ENCODE data around the gene MAN2B2. TPM values are rescaled to one million over a fixed set of nuclear protein-coding genes. Genes with fewer than 3 reads are reported as not detected.

Gene MAN2B2
- total and polyA plus RNA-seq, 7 donors, result 1.8 to 6.6 (median 3.2) TPM

DNA sequence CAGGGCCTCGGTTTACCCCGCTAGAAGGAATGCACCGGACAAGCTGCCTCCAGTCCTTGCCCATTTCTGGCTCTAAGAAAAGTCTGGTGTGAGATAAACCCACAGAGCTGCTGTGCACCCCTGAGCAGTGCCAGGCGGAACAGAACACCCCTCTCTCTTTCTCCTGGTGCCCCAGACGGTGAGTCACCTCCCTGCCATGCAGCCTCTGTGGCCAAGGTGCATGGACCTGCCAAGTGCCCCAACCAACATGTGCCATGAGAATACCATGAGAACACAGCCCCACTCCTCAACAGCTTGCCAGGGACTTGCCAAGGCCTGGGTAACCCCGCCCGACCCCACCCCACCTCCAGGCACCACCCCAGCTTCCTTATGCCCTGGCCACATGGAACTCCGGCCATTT lies 47.7 kb upstream of the MAN2B2 start:
- WGBS, 3 donors, result 83 to 91% (median 86%) methylated on average over 8 of the region's 8 CpGs
- no peak overlapping the region for H3K4me3 ChIP-seq
- H3K36me3 ChIP-seq (ENCODE audit: insufficient read depth in 1 of 2, low read depth in 1 of 2), result no peaks in the 10 kb centered on the region
- DNase-seq, result no peak
- H3K27ac ChIP-seq, result no peak overlapping the region
- H3K9me3 ChIP-seq, result no peaks in the 10 kb centered on the region
- TF ChIP-seq, protein P1, sequence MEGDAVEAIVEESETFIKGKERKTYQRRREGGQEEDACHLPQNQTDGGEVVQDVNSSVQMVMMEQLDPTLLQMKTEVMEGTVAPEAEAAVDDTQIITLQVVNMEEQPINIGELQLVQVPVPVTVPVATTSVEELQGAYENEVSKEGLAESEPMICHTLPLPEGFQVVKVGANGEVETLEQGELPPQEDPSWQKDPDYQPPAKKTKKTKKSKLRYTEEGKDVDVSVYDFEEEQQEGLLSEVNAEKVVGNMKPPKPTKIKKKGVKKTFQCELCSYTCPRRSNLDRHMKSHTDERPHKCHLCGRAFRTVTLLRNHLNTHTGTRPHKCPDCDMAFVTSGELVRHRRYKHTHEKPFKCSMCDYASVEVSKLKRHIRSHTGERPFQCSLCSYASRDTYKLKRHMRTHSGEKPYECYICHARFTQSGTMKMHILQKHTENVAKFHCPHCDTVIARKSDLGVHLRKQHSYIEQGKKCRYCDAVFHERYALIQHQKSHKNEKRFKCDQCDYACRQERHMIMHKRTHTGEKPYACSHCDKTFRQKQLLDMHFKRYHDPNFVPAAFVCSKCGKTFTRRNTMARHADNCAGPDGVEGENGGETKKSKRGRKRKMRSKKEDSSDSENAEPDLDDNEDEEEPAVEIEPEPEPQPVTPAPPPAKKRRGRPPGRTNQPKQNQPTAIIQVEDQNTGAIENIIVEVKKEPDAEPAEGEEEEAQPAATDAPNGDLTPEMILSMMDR (IDR thresholded peaks at IDR 0.05), result no peak
- no peaks in the 10 kb centered on the region for H3K4me1 ChIP-seq
- no peak for ATAC-seq
- peaks cover 0 to 16% (median 8%) of the 10 kb centered on the region in 3 donors for H3K27me3 ChIP-seq (ENCODE audit: insufficient read depth in 3 of 3, low read length in 2 of 3)
- intact Hi-C loops (cut with DNase I), result no loop called here

GRCh38 chr4:6527683-6528595 lies 47.0 kb upstream of the MAN2B2 start:
- Histone ChIP-seq H3K9me3 (no peaks in the 10 kb centered on the region), H3K27me3 (ENCODE audit: insufficient read depth in 3 of 3, low read length in 2 of 3) (peaks cover 0 to 18% (median 8%) of the 10 kb centered on the region in 3 donors), H3K36me3 (ENCODE audit: insufficient read depth in 1 of 2, low read depth in 1 of 2) (no peaks in the 10 kb centered on the region), H3K27ac (no peak overlapping the region), H3K4me3 (no peak overlapping the region), H3K4me1 (no peaks in the 10 kb centered on the region)
- ATAC-seq (no peak), DNase-seq (no peak)
- WGBS, 3 donors, result 73 to 82% (median 76%) methylated on average over 26 of the region's 26 CpGs
- TF ChIP-seq, protein P1 (IDR thresholded peaks at IDR 0.05), result no peak
- intact Hi-C loops (cut with DNase I), result no loop called here

DNA sequence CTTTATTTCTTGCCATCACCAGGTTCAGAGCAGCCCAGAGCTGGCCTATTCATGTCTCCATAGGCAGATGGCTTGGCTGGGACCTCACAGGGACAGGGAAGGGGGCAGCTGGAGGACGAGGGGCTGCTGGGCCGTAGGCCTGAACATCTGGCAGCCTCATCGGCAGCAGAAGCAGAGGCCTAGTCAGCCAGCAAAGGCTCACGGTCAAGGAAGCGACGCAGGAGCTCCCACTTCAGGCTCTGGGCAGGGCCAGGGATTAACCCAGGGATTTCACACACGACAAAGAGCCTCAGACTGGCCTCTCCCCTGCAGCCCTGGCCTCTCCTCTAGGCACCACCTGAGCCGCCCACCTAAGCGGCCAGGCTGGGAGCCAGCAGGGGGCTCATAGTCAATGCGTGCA lies 46.0 kb upstream of the MAN2B2 start:
- no peak for ATAC-seq
- 36 to 39% (median 39%) methylated on average over 10 of the region's 10 CpGs for WGBS, 3 donors
- no peak overlapping the region for H3K4me3 ChIP-seq
- peaks cover 0 to 18% (median 8%) of the 10 kb centered on the region in 3 donors for H3K27me3 ChIP-seq (ENCODE audit: insufficient read depth in 3 of 3, low read length in 2 of 3)
- H3K4me1 ChIP-seq, result no peaks in the 10 kb centered on the region
- H3K9me3 ChIP-seq, result no peaks in the 10 kb centered on the region
- intact Hi-C loops (cut with DNase I), result no loop called here
- H3K36me3 ChIP-seq (ENCODE audit: insufficient read depth in 1 of 2, low read depth in 1 of 2), result no peaks in the 10 kb centered on the region
- TF ChIP-seq, protein P1 (IDR thresholded peaks at IDR 0.05), result no peak
- no peak overlapping the region for H3K27ac ChIP-seq
- DNase-seq, result no peak

- intact Hi-C loops (cut with DNase I), result no loop called here
- no peak overlapping the region for H3K4me3 ChIP-seq
- H3K36me3 ChIP-seq (ENCODE audit: insufficient read depth in 1 of 2, low read depth in 1 of 2), result no peaks in the 10 kb centered on the region
- no peaks in the 10 kb centered on the region for H3K9me3 ChIP-seq
- no peak overlapping the region for H3K27ac ChIP-seq
- no peak for DNase-seq
- 84 to 93% (median 90%) methylated on average over 15 of the region's 15 CpGs for WGBS, 3 donors
- no peaks in the 10 kb centered on the region for H3K4me1 ChIP-seq
- ATAC-seq, result no peak
- peaks cover 0 to 22% (median 8%) of the 10 kb centered on the region in 3 donors for H3K27me3 ChIP-seq (ENCODE audit: insufficient read depth in 3 of 3, low read length in 2 of 3)
- TF ChIP-seq, protein P1 (IDR thresholded peaks at IDR 0.05), result no peak
Measured at GRCh38 chr4:6530301-6530700, 44.7 kb upstream of the MAN2B2 start.

Data from psoas muscle (tissue), 8 donors.